GM18951 (cell line): ENCODE measurements around the gene GREB1L.
"Not testable (repeated sequence)": the region's sequence is repeated elsewhere in the genome, so short reads cannot be mapped to it uniquely, and the experiment has no call there.

ENCODE experiments used
- POLR2A ChIP-seq: IDR thresholded peaks from 4 replicates; pipeline ENCODE4 v1.6.1; 2011; ENCODE audit warnings: mild to moderate bottlenecking; ENCODE audit not compliant: insufficient read length, insufficient read depth; ENCODE audit errors: extremely low read depth
- in situ Hi-C: fragments of 300-500 bp; cut with MboI; formaldehyde crosslinking; loops from one replicate; pipeline ENCODE4 v1.12.0; 2022; ENCODE audit warnings: low sequenced_read_pairs, mixed read lengths, inconsistent platforms; ENCODE audit not compliant: unreplicated experiment

GREB1L gene

DNA sequence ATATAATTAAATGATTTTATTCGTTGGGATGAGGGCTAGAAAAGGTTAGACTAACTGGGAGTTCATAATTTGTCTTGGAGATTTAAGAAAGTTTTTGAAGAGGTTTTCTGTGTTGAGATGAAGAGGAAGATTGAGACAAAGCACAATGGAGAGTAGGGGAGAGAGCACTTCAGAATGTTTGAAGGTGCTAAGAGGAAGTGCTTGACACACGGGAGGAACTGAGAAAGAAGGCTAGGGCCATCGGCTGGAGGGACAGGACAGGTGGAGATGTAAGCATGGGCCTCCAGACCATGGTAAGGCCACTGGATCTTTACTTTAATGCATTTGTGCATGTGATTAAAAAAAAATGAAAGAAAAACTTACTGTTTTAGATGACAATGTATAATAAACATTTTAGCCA is 31.5 kb downstream of the GREB1L start:
- TF ChIP-seq POLR2A, result no peak
- in situ Hi-C loops, result no loop called here

DNA sequence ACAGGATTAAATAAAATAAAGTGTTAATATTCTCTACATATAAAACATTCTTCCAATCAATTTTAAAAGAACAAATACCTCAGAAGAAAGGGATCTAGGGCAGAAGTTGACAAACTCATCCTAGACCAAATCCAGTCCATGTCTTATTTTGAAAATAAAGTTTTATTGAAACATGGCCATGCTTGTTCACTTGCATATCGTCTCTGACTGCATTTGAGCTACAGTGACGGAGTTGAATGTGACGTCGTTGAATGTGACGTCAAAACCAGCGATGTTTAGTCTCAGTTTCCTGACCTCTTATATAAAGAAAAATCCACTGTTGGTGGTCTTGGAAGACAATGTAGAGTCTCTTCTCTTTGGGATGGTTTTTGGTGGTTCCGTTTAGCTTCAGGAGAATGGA is 33.6 kb downstream of the GREB1L start:
- in situ Hi-C loops, result no loop called here
- no peak for TF ChIP-seq POLR2A

DNA sequence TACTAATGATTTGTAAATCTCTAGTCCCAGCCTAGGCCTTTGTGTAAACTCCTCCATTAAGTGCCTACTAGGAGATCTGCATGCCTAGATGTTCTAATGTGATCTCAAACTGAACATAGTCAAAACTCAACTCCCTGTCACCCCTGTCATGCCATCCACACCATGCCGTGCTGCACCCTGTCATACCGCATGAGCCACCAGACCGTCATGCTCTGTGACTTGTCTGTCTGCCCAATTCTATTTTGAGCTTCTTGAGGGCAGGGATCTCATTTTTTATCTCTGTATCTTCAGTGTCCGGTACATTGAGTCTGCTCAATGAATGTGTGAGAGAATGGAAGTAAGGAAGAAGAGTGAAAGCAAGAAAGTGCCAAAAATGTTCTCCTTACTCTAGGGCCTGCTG is 35.5 kb downstream of the GREB1L start:
- in situ Hi-C loops, result no loop called here
- no peak for TF ChIP-seq POLR2A

DNA sequence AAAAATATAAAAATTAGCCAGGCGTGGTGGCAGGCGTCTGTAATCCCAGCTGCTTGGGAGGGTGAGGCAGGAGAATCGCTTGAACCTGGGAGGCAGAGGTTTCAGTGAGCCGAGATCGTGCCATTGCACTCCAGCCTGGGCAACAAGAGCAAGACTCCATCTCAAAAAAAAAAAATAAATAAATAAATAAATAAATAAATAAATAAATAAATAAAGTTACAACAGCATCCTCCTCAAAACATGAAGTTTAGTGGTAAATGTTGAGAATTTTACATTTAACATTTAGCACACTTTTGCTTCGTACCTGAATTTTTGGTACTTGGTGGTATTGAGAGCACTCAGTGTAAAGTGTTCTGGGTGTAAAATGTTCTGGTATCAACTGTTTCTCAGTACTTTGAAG is 36.2 kb downstream of the GREB1L start:
- in situ Hi-C loops, result not testable (repeated sequence)

DNA sequence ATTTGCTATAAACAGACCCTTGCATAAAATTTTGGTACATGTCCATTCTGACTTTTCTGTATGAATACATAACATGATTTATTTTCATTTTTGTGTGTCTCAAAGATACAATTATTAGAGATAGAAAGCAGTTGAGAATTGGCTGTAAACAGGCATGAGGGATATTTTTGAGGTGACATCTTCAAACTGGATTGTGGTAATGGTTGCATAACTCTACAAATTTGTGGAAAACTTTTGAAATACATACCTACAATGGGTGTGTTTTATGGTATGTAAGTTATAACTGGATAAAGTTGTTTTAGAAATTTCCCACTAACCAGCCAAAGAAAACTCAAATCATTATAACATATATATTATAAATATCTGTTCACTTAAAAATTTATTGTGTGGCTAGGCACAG is 39.6 kb downstream of the GREB1L start:
- in situ Hi-C loops, result no loop called here

DNA sequence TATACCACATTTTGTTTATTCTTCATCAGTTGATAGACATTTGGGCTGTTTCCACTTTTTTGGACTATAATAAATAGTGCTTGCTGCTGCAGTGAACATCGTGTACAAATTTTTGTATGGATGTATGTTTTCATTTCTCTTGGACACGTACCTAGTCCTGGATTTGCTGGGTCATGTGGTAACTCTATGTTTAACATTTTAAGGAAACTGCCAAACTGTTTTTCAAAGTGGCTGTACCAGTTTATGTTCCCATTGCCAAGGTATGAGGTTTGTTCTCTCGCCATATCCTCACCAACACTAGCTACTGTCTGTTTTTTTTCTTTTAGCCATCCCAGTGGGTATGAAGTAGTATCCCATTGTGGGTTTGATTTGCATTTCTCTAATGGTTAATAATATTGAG is 42.5 kb downstream of the GREB1L start:
- no peak for TF ChIP-seq POLR2A
- in situ Hi-C loops, result no loop called here

More for the DNA sequence above, 39.6 kb downstream of the GREB1L start:
- no peak for TF ChIP-seq POLR2A

DNA sequence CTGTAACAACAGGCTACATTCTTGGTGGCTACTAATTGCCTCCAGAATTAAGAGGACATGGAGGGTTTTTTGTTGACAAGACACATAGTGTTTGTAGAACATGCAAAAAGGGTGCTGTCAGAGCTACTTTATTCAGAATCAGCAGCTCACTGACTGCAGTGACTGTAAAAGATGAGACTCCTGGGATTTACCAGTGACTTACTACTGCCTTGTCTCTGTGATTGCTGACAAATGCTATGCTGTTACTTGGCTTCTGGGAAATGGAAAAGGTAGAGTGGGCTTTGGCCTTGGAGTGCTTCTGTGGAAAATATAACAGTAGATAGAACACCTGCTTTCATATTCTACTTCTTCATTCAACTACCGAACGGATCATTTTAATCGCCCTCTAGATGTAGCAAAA is 47.8 kb downstream of the GREB1L start:
- TF ChIP-seq POLR2A, result no peak

DNA sequence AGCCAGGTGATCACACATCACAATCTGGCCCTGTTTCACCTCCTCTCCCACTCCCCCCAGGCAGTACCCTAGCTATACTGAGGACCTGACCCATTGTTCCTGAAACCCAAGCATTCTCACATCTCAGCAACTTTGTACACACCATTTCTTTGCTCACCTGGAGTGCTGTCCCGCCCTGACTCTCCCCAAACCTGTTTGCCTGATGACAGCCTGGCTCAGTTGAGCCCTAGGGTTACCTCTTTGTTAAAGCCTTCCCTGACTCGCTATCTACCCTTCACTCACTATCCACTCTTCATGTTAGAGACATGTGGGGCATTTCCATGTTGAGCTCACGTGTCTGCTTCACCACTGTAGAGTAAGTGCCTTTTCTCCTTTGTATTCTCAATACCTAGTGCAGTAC is 49.1 kb downstream of the GREB1L start:
- no peak for TF ChIP-seq POLR2A
- in situ Hi-C loops, result no loop called here

More for the DNA sequence above, 47.8 kb downstream of the GREB1L start:
- in situ Hi-C loops, result no loop called here

DNA sequence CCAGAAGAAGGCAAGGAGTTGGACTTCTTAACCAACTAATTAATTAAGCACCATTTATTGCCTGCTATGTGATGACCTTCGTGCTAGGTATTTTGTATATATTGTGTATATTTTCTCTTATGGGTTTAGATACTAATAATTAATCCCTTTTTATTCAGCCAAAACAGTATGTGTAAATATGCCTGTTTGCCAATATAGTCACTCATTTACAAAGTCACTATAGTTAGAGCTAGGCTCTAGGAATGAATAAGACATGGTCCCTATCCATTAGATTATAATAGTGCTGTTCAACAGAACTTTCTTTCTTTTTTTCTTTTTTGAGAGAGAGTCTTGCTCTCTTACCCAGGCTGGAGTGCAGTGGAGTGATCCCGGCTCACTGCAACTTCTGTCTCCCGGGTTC is 51.4 kb downstream of the GREB1L start:
- no peak for TF ChIP-seq POLR2A
- in situ Hi-C loops, result no loop called here

DNA sequence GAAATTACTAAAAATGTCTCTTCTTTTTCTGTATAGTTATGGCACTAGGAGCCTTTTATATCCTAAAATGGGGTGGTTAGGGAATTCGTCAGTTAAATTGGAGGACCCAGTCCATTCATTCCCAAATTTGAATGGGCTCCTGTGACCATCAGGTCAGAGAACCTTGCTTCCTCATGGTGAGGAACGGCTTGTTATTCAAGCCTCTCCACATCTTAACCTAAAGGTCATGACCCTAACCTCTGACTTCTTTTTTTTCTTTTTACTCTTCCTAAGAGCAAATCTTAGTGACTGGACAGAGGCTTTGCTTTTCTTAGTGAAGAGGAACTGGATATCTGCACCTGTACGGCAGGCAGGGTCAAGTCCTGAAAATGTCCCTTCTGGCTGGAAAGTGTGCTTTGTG is 53.1 kb downstream of the GREB1L start:
- no peak for TF ChIP-seq POLR2A
- in situ Hi-C loops, result no loop called here

DNA sequence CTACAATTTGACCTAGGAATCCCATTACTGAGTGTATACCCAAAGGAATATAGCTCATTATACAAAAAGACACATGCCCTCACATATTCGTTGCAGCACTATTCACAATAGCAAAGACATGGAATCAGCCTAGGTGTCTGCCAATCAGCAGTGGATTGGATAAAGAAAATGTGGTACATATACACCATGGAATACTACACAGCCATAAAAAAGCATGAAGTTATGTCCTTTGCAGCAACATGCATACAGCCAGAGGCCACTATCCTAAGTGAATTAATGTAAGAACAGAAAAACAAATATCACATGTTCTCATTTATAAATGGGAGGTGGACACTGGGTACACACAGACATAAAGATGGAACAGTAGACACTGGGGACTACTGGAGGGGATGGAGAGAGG is 54.0 kb downstream of the GREB1L start:
- no peak for TF ChIP-seq POLR2A
- in situ Hi-C loops, result no loop called here

DNA sequence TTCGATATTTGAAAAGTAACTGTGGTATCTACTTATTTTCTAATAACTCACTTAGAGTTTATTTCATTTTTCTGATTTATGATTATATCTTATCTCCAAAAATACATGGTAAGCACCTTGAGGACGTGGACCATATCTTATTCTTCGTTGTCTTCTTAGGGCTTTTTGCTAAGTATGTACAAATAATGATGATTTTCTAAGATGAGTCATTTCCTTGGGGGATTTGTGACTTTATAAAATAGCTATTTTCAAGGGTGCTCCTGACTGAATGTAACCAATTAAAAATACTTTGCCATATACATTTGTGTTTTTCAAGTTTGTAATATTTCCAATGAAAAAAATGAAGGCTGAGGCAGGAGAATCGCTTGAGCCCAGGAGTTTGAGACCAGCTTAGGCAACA is 56.3 kb downstream of the GREB1L start:
- in situ Hi-C loops, result no loop called here
- no peak for TF ChIP-seq POLR2A

DNA sequence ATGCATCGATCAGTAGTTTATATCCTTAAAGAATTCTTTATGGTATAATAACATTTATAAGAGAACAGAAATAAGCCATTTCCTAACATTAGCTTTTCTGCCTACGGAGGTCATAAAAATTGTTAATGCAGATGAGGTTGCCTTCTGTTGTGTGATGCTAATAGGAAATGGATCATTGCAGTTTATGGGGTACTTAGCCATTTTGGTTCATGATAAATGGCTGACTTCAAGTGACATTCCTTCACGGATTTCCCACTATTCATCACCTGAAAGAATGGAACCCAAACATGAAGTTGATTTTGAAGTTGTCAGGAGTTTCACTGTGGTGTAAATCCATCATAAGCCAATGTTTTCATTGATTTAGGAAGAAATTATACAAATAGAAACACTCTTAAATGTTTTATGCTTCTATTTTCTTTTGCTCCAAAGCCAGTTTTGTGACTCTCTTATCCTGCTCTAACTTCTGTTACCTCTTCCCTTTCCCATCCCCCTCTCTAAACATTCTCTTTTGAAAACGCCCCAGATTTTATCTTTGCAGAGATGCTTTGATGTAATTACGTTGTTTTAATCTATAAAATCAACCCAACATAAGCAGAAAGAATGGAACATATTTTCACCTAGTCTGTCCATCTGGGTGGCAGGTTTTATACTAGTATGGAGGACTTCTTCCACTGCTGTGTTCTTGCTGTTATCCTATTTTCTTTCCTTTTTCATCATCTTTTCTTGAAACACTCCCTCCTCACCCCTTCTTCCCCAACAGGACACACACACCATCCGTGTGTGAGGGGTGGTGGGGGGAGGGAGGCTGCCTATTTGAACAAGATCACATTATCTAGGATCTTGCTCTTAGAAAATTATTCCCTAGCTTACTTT is 58.2 kb downstream of the GREB1L start:
- TF ChIP-seq POLR2A, result no peak
- in situ Hi-C loops, result no loop called here

DNA sequence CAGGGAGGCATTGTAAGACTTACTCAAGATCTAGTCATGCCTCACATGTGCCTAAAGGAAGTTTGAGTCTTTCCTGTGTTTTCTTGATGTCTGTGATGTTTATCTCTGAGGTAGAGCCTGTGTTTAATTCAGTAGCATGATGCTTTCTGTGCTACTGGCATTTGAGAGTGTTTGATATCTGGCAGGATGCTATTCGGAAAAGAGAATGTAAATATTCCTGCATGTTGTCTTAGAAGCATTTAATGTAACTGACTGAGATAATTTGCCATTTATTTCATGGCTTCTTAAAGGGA is 58.8 kb downstream of the GREB1L start:
- in situ Hi-C loops, result no loop called here
- no peak for TF ChIP-seq POLR2A

DNA sequence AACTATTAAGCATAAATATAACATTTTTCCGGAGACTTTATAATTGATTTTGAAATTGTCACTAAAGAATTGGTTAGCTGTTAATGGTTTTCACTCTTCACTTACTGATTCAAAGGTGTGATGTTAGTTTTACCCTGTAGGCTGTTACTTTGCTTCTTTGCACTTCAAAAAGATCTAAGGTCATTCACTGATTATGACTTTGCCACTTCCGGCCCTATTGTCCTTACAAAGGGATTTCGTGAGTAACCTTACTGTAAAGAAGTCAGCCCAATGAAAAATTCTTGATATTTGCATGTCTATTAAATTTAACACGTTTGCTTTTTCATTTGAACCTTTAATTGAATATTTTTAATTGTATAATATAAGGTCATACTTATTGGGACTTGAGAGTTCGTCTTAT is 61.4 kb downstream of the GREB1L start:
- in situ Hi-C loops, result no loop called here
- no peak for TF ChIP-seq POLR2A
